GM21737 (cell line): ENCODE results near the gene TCF23.
"Not testable (repeated sequence)": the region's sequence is repeated elsewhere in the genome, so short reads cannot be mapped to it uniquely, and the experiment has no call there.

Experiments used
- ATAC-seq: cut with Tn5 transposase; IDR thresholded peaks from one replicate; pipeline ENCODE4 v1.9.1; 2021; ENCODE audit warnings: mild to moderate bottlenecking, moderate library complexity; ENCODE audit not compliant: unreplicated experiment

The TCF23 gene

GRCh38 chr2:27184115-27184514 lies 35.3 kb downstream of the TCF23 start:
- no peak for ATAC-seq

GRCh38 chr2:27185331-27186026 lies 36.7 kb downstream of the TCF23 start:
- ATAC-seq: no peak

- no peak for ATAC-seq
Measured at GRCh38 chr2:27186613-27187345, 38.0 kb downstream of the TCF23 start.

GRCh38 chr2:27189989-27190388 lies 41.2 kb downstream of the TCF23 start:
- ATAC-seq: no peak

- ATAC-seq: no peak
Measured at GRCh38 chr2:27191070-27191829, 42.4 kb downstream of the TCF23 start.

GRCh38 chr2:27194538-27195354 lies 45.9 kb downstream of the TCF23 start:
- no peak for ATAC-seq

GRCh38 chr2:27195799-27196198 lies 47.0 kb downstream of the TCF23 start:
- not testable (repeated sequence) for ATAC-seq

GRCh38 chr2:27198068-27198467 lies 49.3 kb downstream of the TCF23 start:
- ATAC-seq: not testable (repeated sequence)

- no peak for ATAC-seq
Measured at GRCh38 chr2:27198627-27199026, 49.8 kb downstream of the TCF23 start.

- no peak for ATAC-seq
Measured at GRCh38 chr2:27199241-27199640, 50.4 kb downstream of the TCF23 start.

- ATAC-seq: no peak
Measured at GRCh38 chr2:27201675-27202074, 52.9 kb downstream of the TCF23 start.

GRCh38 chr2:27202854-27203253 lies 54.0 kb downstream of the TCF23 start:
- ATAC-seq: no peak

GRCh38 chr2:27203741-27204140 lies 54.9 kb downstream of the TCF23 start:
- ATAC-seq: no peak

- no peak for ATAC-seq
Measured at GRCh38 chr2:27204566-27204965, 55.8 kb downstream of the TCF23 start.

GRCh38 chr2:27205206-27205605 lies 56.4 kb downstream of the TCF23 start:
- ATAC-seq: no peak

- no peak for ATAC-seq
Measured at GRCh38 chr2:27206346-27206745, 57.5 kb downstream of the TCF23 start.
